BLaER1 treated with 17β-estradiol and CSF1 and Interleukin-3, amounts not matched to agents 10 nM and 100 nM (cell line): ENCODE measurements around the gene ATXN7L1.
A peak's percentile ranks its signal among the peaks of the same experiment; 100 is the strongest.

Experiments
- H3K27ac ChIP-seq, 11 experiments: shearing (Covaris generic); formaldehyde crosslinking; 2 replicates each; pipeline ENCODE4 v1.8.1; 2022
- H3K27me3 ChIP-seq, 11 experiments: shearing (Covaris generic); formaldehyde crosslinking; 2 replicates each; pipeline ENCODE4 v1.8.1; 2022
- H3K36me3 ChIP-seq, 11 experiments: shearing (Covaris generic); formaldehyde crosslinking; 2 replicates each; pipeline ENCODE4 v1.8.1; 2022
- H3K4me1 ChIP-seq, 10 experiments: shearing (Covaris generic); formaldehyde crosslinking; 2 replicates each; pipeline ENCODE4 v1.8.1; 2022
- H3K4me2 ChIP-seq, 11 experiments: shearing (Covaris generic); formaldehyde crosslinking; 2 replicates each; pipeline ENCODE4 v1.8.1; 2022
- H3K4me3 ChIP-seq, 10 experiments: shearing (Covaris generic); formaldehyde crosslinking; 2 replicates each; pipeline ENCODE4 v1.8.1; 2022
- H3K9ac ChIP-seq, 11 experiments: shearing (Covaris generic); formaldehyde crosslinking; 2 replicates each; pipeline ENCODE4 v1.8.1; 2022
- H3K9me3 ChIP-seq, 11 experiments: shearing (Covaris generic); formaldehyde crosslinking; replicated peaks in 1 of 11; 2 replicates each; pipeline ENCODE4 v1.8.1; 2022
- H4K20me1 ChIP-seq, 11 experiments: shearing (Covaris generic); formaldehyde crosslinking; 2 replicates each; pipeline ENCODE4 v1.8.1; 2022
- Cebpa-rat ChIP-seq, 11 experiments: shearing (Covaris generic); IDR thresholded peaks; 2 replicates each; pipeline ENCODE4 v1.8.1; 2022

Gene ATXN7L1

DNA sequence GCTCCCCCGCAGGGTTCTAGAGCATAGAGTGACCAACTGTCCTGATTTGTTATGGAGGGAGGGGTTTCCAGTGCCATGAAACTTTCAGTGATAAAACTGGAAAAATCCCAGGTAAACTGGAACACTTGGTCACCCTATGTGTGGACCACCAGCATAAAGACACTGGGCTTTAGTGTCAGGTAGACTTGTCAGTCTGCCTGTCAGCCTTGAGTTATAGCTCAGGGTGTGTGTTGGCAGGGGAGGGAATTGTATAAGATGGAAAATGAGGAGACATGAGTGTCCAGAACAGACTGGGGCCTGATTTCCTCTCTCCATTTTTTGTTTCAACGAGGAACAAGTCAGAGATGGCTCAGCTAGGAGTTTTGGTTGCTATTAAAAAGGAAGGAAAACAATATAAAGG lies 284.9 kb downstream of the ATXN7L1 start:
- H3K4me2 ChIP-seq: no peak overlapping the region
- no peaks in the 10 kb centered on the region for H3K27me3 ChIP-seq
- no peaks in the 10 kb centered on the region for H4K20me1 ChIP-seq
- H3K9ac ChIP-seq: no peak overlapping the region
- H3K4me1 ChIP-seq: peaks cover 0 to 29% (median 26%) of the 10 kb centered on the region in 10 experiments; a peak in 17 of 20 replicates
- TF ChIP-seq Cebpa-rat (IDR thresholded peaks at IDR 0.05): no peak
- no peak overlapping the region for H3K27ac ChIP-seq
- no peaks in the 10 kb centered on the region for H3K36me3 ChIP-seq
- H3K4me3 ChIP-seq: no peak overlapping the region
- H3K9me3 ChIP-seq: no peaks in the 10 kb centered on the region

DNA sequence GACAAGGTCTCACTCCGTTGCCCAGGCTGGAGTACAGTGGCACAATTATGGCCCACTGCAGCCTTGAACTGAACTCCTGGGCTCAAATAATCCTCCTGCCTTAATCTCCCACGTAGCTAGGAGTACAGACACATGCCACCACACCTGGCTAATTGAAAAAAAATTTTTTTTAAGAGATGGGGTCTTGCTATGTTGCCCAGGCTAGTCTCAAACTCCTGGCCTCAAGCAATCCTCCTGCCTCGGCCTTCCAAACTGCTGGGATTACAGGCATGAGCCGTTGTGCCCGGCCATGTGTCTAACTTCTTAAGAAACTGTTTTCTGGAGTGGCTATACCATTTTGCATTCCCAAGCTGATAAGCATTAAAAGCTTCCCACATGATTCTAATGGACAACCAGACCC lies 285.6 kb downstream of the ATXN7L1 start:
- H3K36me3 ChIP-seq: no peaks in the 10 kb centered on the region
- H3K4me3 ChIP-seq: no peak overlapping the region
- TF ChIP-seq Cebpa-rat (IDR thresholded peaks at IDR 0.05): no peak
- no peak overlapping the region for H3K27ac ChIP-seq
- no peaks in the 10 kb centered on the region for H3K9me3 ChIP-seq
- no peak overlapping the region for H3K9ac ChIP-seq
- H3K4me2 ChIP-seq: no peak overlapping the region
- H3K4me1 ChIP-seq: peaks cover 0 to 32% (median 26%) of the 10 kb centered on the region in 10 experiments; a peak in 17 of 20 replicates
- no peaks in the 10 kb centered on the region for H4K20me1 ChIP-seq
- H3K27me3 ChIP-seq: no peaks in the 10 kb centered on the region

DNA sequence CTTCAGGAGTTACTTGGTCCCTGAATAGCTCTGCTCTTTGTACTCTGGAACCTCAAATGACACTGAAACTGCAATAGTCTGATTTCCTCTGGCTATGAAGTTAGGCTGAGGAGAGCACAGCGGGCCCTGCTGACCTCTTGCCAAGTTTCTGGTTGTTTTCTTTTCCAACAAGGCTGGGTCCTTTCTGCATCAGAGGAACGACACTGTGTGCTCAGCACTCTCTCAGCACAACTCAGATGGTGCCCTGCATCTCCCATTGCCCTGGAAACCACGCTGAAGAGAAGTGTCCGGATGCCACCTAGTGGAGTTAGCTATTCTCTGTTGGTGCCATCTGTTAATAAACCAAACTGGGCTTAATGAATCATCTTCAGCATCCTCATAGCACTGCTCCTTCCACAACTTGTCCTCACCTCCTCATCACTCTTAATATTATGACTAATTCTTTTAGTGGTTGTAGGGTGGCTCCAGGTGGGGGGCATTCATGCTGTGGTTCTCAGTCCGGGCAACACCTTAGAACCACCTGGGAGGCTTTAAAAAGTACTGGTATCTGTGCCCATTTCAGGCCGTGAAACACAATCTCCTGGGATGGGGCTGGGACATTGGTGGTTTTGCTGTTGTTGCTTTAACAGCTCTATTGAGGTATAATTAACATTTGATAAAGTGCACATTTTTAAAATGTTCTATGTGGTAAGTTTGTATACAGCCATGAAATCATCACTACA lies 286.9 kb downstream of the ATXN7L1 start:
- Histone ChIP-seq H4K20me1 (no peaks in the 10 kb centered on the region), H3K9me3 (peaks cover 5 to 10% (median 7%) of the 10 kb centered on the region in 11 experiments), H3K9ac (no peak overlapping the region), H3K4me1 (peaks cover 0 to 32% (median 26%) of the 10 kb centered on the region in 10 experiments; a peak in 17 of 20 replicates), H3K27ac (no peak overlapping the region), H3K27me3 (no peaks in the 10 kb centered on the region), H3K4me2 (peak overlapping the region in 4 of 11 experiments; percentile 1 to 70 (median 43); a peak in 4 of 22 replicates), H3K36me3 (no peaks in the 10 kb centered on the region), H3K4me3 (no peak overlapping the region)
- TF ChIP-seq Cebpa-rat (IDR thresholded peaks at IDR 0.05): no peak

DNA sequence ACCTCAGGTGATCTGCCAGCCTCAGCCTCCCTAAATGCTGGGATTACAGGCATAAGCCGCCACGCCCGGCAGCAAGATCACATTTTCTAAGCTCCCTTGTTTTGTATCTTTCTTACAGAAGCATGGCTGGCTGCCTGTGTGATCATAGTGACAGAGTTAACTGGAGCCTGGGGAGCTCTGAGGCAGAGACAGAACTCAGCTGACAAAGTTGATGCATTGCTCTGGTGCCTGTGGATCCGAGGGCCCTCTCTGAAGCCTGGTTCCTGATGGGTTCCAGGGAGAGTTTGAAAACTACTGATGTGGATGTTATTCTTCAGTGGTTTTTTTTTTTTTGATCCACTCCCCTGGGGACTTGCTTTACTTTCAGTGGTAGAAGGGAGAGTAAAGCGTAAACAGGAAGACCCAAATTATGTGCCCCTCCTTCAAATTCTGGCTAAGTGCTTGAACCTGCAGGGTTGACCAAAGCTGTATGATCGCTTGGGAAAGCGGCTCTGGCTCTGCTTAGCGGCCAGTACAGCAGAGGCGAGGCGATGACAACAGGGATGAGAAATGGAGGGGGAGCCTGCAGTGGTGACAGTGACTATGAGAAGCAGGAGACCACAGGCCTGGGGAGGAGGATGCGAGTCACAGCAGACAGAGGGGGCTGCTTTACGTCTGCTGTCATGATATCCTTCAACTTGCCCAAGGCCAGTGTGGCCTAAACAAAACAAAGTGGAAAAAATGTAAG lies 288.3 kb downstream of the ATXN7L1 start:
- Histone ChIP-seq H3K9ac (peak overlapping the region in 6 of 11 experiments; percentile 4 to 31 (median 16); a peak in 4 of 22 replicates), H3K9me3 (peaks cover 19 to 24% (median 21%) of the 10 kb centered on the region in 11 experiments), H3K4me3 (no peak overlapping the region), H3K4me2 (peak overlapping the region; percentile 10 to 80 (median 58); a peak in 19 of 22 replicates), H3K27me3 (no peaks in the 10 kb centered on the region), H3K27ac (peak overlapping the region in 1 of 11 experiments; percentile 7; a peak in 3 of 22 replicates), H3K36me3 (no peaks in the 10 kb centered on the region), H3K4me1 (peaks cover 0 to 32% (median 26%) of the 10 kb centered on the region in 10 experiments; a peak in 17 of 20 replicates), H4K20me1 (no peaks in the 10 kb centered on the region)
- TF ChIP-seq Cebpa-rat (IDR thresholded peaks at IDR 0.05): no peak

DNA sequence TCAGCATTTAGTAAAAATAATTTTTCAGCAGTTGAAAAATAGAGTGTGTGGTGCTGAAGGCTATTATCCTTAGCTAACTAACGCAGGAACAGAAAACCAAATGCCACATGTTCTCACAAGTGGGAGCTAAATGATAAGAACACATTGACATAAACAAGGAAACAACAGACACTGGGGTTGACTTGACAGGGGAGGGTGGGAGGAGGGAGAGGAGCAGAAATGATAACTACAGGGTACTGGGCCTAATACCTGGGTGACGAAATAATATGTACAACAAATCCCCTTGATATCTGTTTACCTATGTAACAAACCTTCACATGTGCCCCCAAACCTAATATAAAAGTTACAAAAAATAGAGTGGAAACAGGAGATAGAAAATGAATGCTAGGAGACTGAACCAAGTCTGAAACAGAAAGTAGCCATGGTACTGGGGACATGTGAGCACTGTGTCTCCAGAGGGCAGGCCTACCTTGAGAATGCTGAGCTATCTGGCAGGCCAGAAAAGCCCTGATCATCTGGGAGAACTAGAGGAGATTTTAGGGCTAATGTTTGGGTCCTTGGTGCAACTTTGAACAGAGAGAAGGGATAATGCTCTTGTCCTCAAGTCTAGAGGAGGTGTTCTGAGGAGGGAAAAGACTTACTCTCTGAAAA lies 290.4 kb downstream of the ATXN7L1 start:
- Histone ChIP-seq H3K9me3 (peaks cover 37 to 43% (median 39%) of the 10 kb centered on the region in 11 experiments), H3K4me1 (peaks cover 0 to 32% (median 26%) of the 10 kb centered on the region in 10 experiments; a peak in 17 of 20 replicates), H3K4me3 (no peak overlapping the region), H3K27ac (no peak overlapping the region), H3K9ac (no peak overlapping the region), H3K36me3 (peaks cover 0 to 2% (median 0%) of the 10 kb centered on the region in 11 experiments; a peak in 3 of 22 replicates), H3K27me3 (no peaks in the 10 kb centered on the region), H4K20me1 (no peaks in the 10 kb centered on the region), H3K4me2 (no peak overlapping the region)
- no peak for TF ChIP-seq Cebpa-rat (IDR thresholded peaks at IDR 0.05)

DNA sequence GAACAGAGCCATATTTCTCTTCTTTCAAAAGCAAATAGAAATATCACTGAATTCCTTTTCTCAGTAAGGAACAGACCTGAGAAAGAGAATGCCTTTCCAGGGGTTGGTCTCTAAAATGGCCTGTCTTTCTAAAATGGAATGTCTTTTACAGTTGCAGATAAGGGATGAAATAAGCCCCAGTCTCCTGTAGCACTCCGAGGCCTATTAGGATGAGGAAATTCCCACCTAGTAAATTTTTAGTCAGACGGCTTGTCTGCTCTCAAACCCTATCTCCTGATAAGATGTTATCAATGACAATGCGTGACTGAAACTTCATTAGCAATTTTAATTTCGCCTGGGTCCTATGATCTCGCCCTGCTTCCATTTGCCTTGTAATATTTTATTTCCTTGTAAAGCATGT lies 292.2 kb downstream of the ATXN7L1 start:
- H3K27ac ChIP-seq: no peak overlapping the region
- no peaks in the 10 kb centered on the region for H3K27me3 ChIP-seq
- H3K36me3 ChIP-seq: peaks cover 0 to 4% (median 0%) of the 10 kb centered on the region in 11 experiments; a peak in 3 of 22 replicates
- no peak overlapping the region for H3K4me2 ChIP-seq
- H3K9me3 ChIP-seq: peaks cover 41 to 48% (median 43%) of the 10 kb centered on the region in 11 experiments
- H3K9ac ChIP-seq: no peak overlapping the region
- no peak for TF ChIP-seq Cebpa-rat (IDR thresholded peaks at IDR 0.05)
- H3K4me3 ChIP-seq: no peak overlapping the region
- H4K20me1 ChIP-seq: no peaks in the 10 kb centered on the region
- H3K4me1 ChIP-seq: peaks cover 0 to 29% (median 24%) of the 10 kb centered on the region in 10 experiments; a peak in 17 of 20 replicates

DNA sequence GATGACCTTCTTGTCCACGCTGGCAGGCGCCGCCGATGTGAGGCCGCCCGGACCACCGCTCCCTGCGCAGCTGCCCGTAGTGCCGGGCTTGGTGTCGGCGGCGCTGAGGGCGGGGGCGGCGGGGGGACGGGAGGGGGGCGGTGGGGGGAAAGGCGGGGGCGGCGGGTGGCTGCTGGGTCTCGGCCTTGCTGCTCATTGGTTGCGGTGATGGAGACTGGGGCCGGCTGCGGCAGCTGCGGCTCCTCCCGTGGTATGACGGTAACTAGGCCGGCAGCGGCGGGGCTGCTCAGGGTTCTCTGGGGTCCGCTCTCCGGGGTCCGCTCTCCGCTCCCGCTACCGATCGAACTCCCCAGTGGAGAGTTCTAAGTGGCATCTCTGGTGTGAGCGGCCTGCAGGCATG lies 293.3 kb downstream of the ATXN7L1 start:
- peaks cover 0 to 18% (median 13%) of the 10 kb centered on the region in 10 experiments; a peak in 17 of 20 replicates for H3K4me1 ChIP-seq
- H3K4me3 ChIP-seq: no peak overlapping the region
- H3K9ac ChIP-seq: no peak overlapping the region
- H3K9me3 ChIP-seq: peaks cover 41 to 48% (median 43%) of the 10 kb centered on the region in 11 experiments
- H3K27me3 ChIP-seq: no peaks in the 10 kb centered on the region
- no peaks in the 10 kb centered on the region for H4K20me1 ChIP-seq
- H3K36me3 ChIP-seq: peaks cover 0 to 4% (median 0%) of the 10 kb centered on the region in 11 experiments; a peak in 3 of 22 replicates
- TF ChIP-seq Cebpa-rat (IDR thresholded peaks at IDR 0.05): no peak
- H3K4me2 ChIP-seq: no peak overlapping the region
- H3K27ac ChIP-seq: no peak overlapping the region

DNA sequence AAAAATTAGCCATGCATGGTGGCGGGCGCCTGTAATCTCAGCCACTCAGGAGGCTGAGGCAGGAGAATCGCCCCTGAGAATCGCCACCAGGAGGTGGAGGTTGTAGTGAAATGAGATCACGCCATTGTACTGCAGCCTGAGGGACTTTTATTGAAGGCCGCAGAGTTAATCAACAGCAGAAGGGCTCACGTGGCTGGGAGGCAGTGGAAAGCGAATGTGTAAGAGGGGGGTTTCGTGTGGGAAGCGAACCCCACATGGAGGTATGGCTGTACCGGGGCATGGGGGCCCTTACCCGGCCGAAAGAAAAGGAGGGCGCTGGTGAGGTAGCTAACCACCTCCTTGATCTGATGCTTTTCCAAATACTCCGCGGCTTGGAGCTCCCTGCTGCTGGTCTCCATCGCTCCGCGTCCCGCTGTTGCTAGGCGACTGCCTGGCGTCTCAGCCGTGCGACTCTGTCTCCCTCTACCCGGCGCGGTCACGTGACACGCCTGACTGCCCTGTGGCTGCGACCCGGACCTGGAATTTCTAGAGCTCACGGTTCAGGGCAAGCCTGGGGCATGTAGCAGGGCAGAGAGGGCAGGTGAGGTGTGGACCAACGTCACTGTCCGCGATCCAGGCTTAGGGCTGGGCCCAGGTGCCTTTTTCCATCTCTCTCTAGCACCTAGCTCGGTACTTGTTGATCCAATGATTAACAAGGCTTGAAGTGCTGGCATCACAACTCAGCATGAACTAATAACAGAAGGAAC lies 295.2 kb downstream of the ATXN7L1 start, which contains the start of gene EFCAB10:
EFCAB10 (minus strand) TSS at position 428 of the 746 bp plus-strand sequence; CDS start at position 398, 30 bp downstream.
- Histone ChIP-seq H3K9ac (no peak within 1 kb of the TSS), H3K27ac (no peak within 1 kb of the TSS)

More for the DNA sequence above, 295.2 kb downstream of the ATXN7L1 start, which contains the start of gene EFCAB10:
- peaks cover 41 to 48% (median 43%) of the 10 kb centered on the region in 11 experiments for H3K9me3 ChIP-seq
- H3K4me3 ChIP-seq: no peak within 1 kb of the TSS
- no peaks in the 10 kb centered on the region for H3K27me3 ChIP-seq
- H3K36me3 ChIP-seq: peaks cover 0 to 4% (median 0%) of the 10 kb centered on the region in 11 experiments; a peak in 3 of 22 replicates
- H3K4me2 ChIP-seq: no peak within 1 kb of the TSS
- H4K20me1 ChIP-seq: no peaks in the 10 kb centered on the region
- no peaks in the 10 kb centered on the region; a peak in 1 of 20 replicates for H3K4me1 ChIP-seq
- TF ChIP-seq Cebpa-rat (IDR thresholded peaks at IDR 0.05): no peak
